ENCODE data around the gene ADNP2.
A peak's percentile ranks its signal among the peaks of the same experiment; 100 is the strongest.

The ADNP2 gene

GRCh38 chr18:80108739-80109675 is at the start of gene ADNP2:
TSS of gene ADNP2 (plus strand) at chr18:80109262. CDS start at chr18:80117543, 8,281 bp downstream.
- peaks cover 50% of the 10 kb centered on the region for H3K4me1 ChIP-seq (ENCODE audit: control insufficient read depth, low read depth, low read length)
- peaks cover 3% of the 10 kb centered on the region for H3K36me3 ChIP-seq (ENCODE audit: control insufficient read depth, low read depth, low read length)
- peak within 1 kb of the TSS; percentile 95 for H3K4me3 ChIP-seq (ENCODE audit: low read length)
- H3K27ac ChIP-seq (ENCODE audit: low read length): peak within 1 kb of the TSS; percentile 55
- H3K9ac ChIP-seq (ENCODE audit: low read length): peak within 1 kb of the TSS; percentile 64
- H3K27me3 ChIP-seq (ENCODE audit: control insufficient read depth, insufficient read depth, low read length): no peaks in the 10 kb centered on the region
- H3K9me3 ChIP-seq (ENCODE audit: control insufficient read depth, low read depth, low read length): no peaks in the 10 kb centered on the region

GRCh38 chr18:80059945-80060344 is 49.1 kb upstream of the ADNP2 start:
- Histone ChIP-seq H3K9me3 (ENCODE audit: control insufficient read depth, low read depth, low read length) (peaks cover 14% of the 10 kb centered on the region), H3K4me3 (ENCODE audit: low read length) (no peak overlapping the region), H3K9ac (ENCODE audit: low read length) (no peak overlapping the region), H3K27me3 (ENCODE audit: control insufficient read depth, insufficient read depth, low read length) (no peaks in the 10 kb centered on the region), H3K27ac (ENCODE audit: low read length) (no peak overlapping the region), H3K36me3 (ENCODE audit: control insufficient read depth, low read depth, low read length) (no peaks in the 10 kb centered on the region), H3K4me1 (ENCODE audit: control insufficient read depth, low read depth, low read length) (no peaks in the 10 kb centered on the region)

- Histone ChIP-seq H3K4me3 (ENCODE audit: low read length) (no peak overlapping the region), H3K4me1 (ENCODE audit: control insufficient read depth, low read depth, low read length) (no peaks in the 10 kb centered on the region), H3K9ac (ENCODE audit: low read length) (no peak overlapping the region), H3K9me3 (ENCODE audit: control insufficient read depth, low read depth, low read length) (no peaks in the 10 kb centered on the region), H3K27me3 (ENCODE audit: control insufficient read depth, insufficient read depth, low read length) (no peaks in the 10 kb centered on the region), H3K27ac (ENCODE audit: low read length) (no peak overlapping the region), H3K36me3 (ENCODE audit: control insufficient read depth, low read depth, low read length) (no peaks in the 10 kb centered on the region)
These were observed 43.4 kb upstream of the ADNP2 start for GRCh38 chr18:80065705-80066104.

- Histone ChIP-seq H3K27ac (ENCODE audit: low read length) (no peak overlapping the region), H3K4me1 (ENCODE audit: control insufficient read depth, low read depth, low read length) (no peaks in the 10 kb centered on the region), H3K9me3 (ENCODE audit: control insufficient read depth, low read depth, low read length) (no peaks in the 10 kb centered on the region), H3K27me3 (ENCODE audit: control insufficient read depth, insufficient read depth, low read length) (no peaks in the 10 kb centered on the region), H3K9ac (ENCODE audit: low read length) (no peak overlapping the region), H3K36me3 (ENCODE audit: control insufficient read depth, low read depth, low read length) (no peaks in the 10 kb centered on the region), H3K4me3 (ENCODE audit: low read length) (no peak overlapping the region)
These were observed 41.7 kb upstream of the ADNP2 start for GRCh38 chr18:80067321-80067720.

- no peak overlapping the region for H3K9ac ChIP-seq (ENCODE audit: low read length)
- H3K9me3 ChIP-seq (ENCODE audit: control insufficient read depth, low read depth, low read length): no peaks in the 10 kb centered on the region
- H3K36me3 ChIP-seq (ENCODE audit: control insufficient read depth, low read depth, low read length): no peaks in the 10 kb centered on the region
- H3K27me3 ChIP-seq (ENCODE audit: control insufficient read depth, insufficient read depth, low read length): no peaks in the 10 kb centered on the region
- no peak overlapping the region for H3K4me3 ChIP-seq (ENCODE audit: low read length)
- H3K4me1 ChIP-seq (ENCODE audit: control insufficient read depth, low read depth, low read length): no peaks in the 10 kb centered on the region
- no peak overlapping the region for H3K27ac ChIP-seq (ENCODE audit: low read length)
These were observed 41.2 kb upstream of the ADNP2 start for GRCh38 chr18:80067897-80068296.

GRCh38 chr18:80068571-80069272 is 40.3 kb upstream of the ADNP2 start:
- Histone ChIP-seq H3K9me3 (ENCODE audit: control insufficient read depth, low read depth, low read length) (no peaks in the 10 kb centered on the region), H3K9ac (ENCODE audit: low read length) (no peak overlapping the region), H3K4me1 (ENCODE audit: control insufficient read depth, low read depth, low read length) (no peaks in the 10 kb centered on the region), H3K27ac (ENCODE audit: low read length) (no peak overlapping the region), H3K36me3 (ENCODE audit: control insufficient read depth, low read depth, low read length) (no peaks in the 10 kb centered on the region), H3K27me3 (ENCODE audit: control insufficient read depth, insufficient read depth, low read length) (no peaks in the 10 kb centered on the region), H3K4me3 (ENCODE audit: low read length) (no peak overlapping the region)

- H3K36me3 ChIP-seq (ENCODE audit: control insufficient read depth, low read depth, low read length): no peaks in the 10 kb centered on the region
- no peak overlapping the region for H3K4me3 ChIP-seq (ENCODE audit: low read length)
- H3K27ac ChIP-seq (ENCODE audit: low read length): no peak overlapping the region
- no peaks in the 10 kb centered on the region for H3K9me3 ChIP-seq (ENCODE audit: control insufficient read depth, low read depth, low read length)
- H3K27me3 ChIP-seq (ENCODE audit: control insufficient read depth, insufficient read depth, low read length): no peaks in the 10 kb centered on the region
- H3K4me1 ChIP-seq (ENCODE audit: control insufficient read depth, low read depth, low read length): no peaks in the 10 kb centered on the region
- no peak overlapping the region for H3K9ac ChIP-seq (ENCODE audit: low read length)
These were observed 38.2 kb upstream of the ADNP2 start for GRCh38 chr18:80070825-80071224.

- H3K36me3 ChIP-seq (ENCODE audit: control insufficient read depth, low read depth, low read length): no peaks in the 10 kb centered on the region
- H3K27ac ChIP-seq (ENCODE audit: low read length): no peak overlapping the region
- H3K27me3 ChIP-seq (ENCODE audit: control insufficient read depth, insufficient read depth, low read length): no peaks in the 10 kb centered on the region
- H3K9ac ChIP-seq (ENCODE audit: low read length): no peak overlapping the region
- no peak overlapping the region for H3K4me3 ChIP-seq (ENCODE audit: low read length)
- no peaks in the 10 kb centered on the region for H3K4me1 ChIP-seq (ENCODE audit: control insufficient read depth, low read depth, low read length)
- H3K9me3 ChIP-seq (ENCODE audit: control insufficient read depth, low read depth, low read length): peaks cover 3% of the 10 kb centered on the region
These were observed 34.9 kb upstream of the ADNP2 start for GRCh38 chr18:80074183-80074582.

GRCh38 chr18:80074697-80075096 is 34.4 kb upstream of the ADNP2 start:
- H3K27me3 ChIP-seq (ENCODE audit: control insufficient read depth, insufficient read depth, low read length): no peaks in the 10 kb centered on the region
- H3K9me3 ChIP-seq (ENCODE audit: control insufficient read depth, low read depth, low read length): peaks cover 3% of the 10 kb centered on the region
- no peak overlapping the region for H3K9ac ChIP-seq (ENCODE audit: low read length)
- no peaks in the 10 kb centered on the region for H3K36me3 ChIP-seq (ENCODE audit: control insufficient read depth, low read depth, low read length)
- H3K27ac ChIP-seq (ENCODE audit: low read length): no peak overlapping the region
- no peak overlapping the region for H3K4me3 ChIP-seq (ENCODE audit: low read length)
- H3K4me1 ChIP-seq (ENCODE audit: control insufficient read depth, low read depth, low read length): no peaks in the 10 kb centered on the region

GRCh38 chr18:80075940-80076339 is 33.1 kb upstream of the ADNP2 start:
- peaks cover 3% of the 10 kb centered on the region for H3K9me3 ChIP-seq (ENCODE audit: control insufficient read depth, low read depth, low read length)
- H3K36me3 ChIP-seq (ENCODE audit: control insufficient read depth, low read depth, low read length): no peaks in the 10 kb centered on the region
- H3K4me3 ChIP-seq (ENCODE audit: low read length): no peak overlapping the region
- no peak overlapping the region for H3K27ac ChIP-seq (ENCODE audit: low read length)
- no peak overlapping the region for H3K9ac ChIP-seq (ENCODE audit: low read length)
- no peaks in the 10 kb centered on the region for H3K27me3 ChIP-seq (ENCODE audit: control insufficient read depth, insufficient read depth, low read length)
- no peaks in the 10 kb centered on the region for H3K4me1 ChIP-seq (ENCODE audit: control insufficient read depth, low read depth, low read length)

GRCh38 chr18:80076379-80076778 is 32.7 kb upstream of the ADNP2 start:
- Histone ChIP-seq H3K36me3 (ENCODE audit: control insufficient read depth, low read depth, low read length) (no peaks in the 10 kb centered on the region), H3K9me3 (ENCODE audit: control insufficient read depth, low read depth, low read length) (peaks cover 3% of the 10 kb centered on the region), H3K4me3 (ENCODE audit: low read length) (no peak overlapping the region), H3K4me1 (ENCODE audit: control insufficient read depth, low read depth, low read length) (no peaks in the 10 kb centered on the region), H3K9ac (ENCODE audit: low read length) (no peak overlapping the region), H3K27ac (ENCODE audit: low read length) (no peak overlapping the region), H3K27me3 (ENCODE audit: control insufficient read depth, insufficient read depth, low read length) (no peaks in the 10 kb centered on the region)

Measured in iPS-18a (cell line).